ENCODE data around the gene MRPL37.

MRPL37 gene

DNA sequence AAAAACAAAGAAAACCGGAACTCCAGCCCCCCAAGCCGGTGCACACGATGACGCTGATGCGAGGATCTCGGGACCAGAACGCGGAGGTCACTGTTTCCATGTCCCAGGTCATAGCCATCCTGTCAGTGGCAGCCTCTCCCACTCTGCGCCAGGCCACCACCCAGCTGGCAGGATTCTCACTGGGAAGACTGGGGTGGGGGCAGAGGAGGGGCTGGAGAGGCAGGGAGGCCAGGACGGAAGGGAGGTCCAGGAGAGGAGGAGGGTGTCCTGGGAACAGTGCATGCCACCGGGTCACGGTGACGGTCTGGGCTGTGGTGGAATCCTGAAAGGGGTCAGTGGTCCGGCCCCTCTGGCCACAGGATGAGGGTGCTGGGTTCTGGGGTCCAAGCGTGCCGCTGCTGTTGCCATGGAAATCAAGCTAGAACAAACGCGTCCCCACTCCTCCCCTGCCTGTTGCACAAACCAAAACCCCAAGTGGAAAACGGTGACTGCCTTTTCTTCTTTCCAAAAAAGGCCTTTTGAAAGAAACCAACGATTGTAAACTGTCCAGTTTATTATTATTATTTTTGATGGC lies 26.1 kb downstream of the MRPL37 start:
- Histone ChIP-seq H3K27me3 (ENCODE audit: insufficient read depth, low read length, poor library complexity) (no peaks in the 10 kb centered on the region), H3K9ac (ENCODE audit: low read depth, low read length) (no peak overlapping the region), H4K20me1 (ENCODE audit: insufficient read depth, low read length) (peaks cover 16% of the 10 kb centered on the region; the same call in 1 of the 2 replicates), H2AFZ (ENCODE audit: low read depth, low read length) (no peak overlapping the region), H3K9me3 (ENCODE audit: insufficient read depth, low read length, severe bottlenecking) (no peaks in the 10 kb centered on the region), H3K27ac (ENCODE audit: low read length) (no peak overlapping the region), H3K4me3 (ENCODE audit: low read depth in 1 of 2, low read length in 2 of 2) (no peak overlapping the region), H3K79me2 (ENCODE audit: insufficient read depth, low read length) (no peaks in the 10 kb centered on the region), H3K4me2 (ENCODE audit: insufficient read depth, low read length) (no peak overlapping the region), H3K4me1 (ENCODE audit: insufficient read depth, low read length) (no peaks in the 10 kb centered on the region), H3K36me3 (ENCODE audit: insufficient read depth, low read length) (peaks cover 55% of the 10 kb centered on the region)
- DNase-seq, result no peak
- ATAC-seq (ENCODE audit: insufficient read depth, low read depth), result no peak
- no peak for TF ChIP-seq EZH2 (IDR thresholded peaks at IDR 0.05; ENCODE audit: borderline replicate concordance, low read depth, low read length, severe bottlenecking)
- TF ChIP-seq, protein P1, sequence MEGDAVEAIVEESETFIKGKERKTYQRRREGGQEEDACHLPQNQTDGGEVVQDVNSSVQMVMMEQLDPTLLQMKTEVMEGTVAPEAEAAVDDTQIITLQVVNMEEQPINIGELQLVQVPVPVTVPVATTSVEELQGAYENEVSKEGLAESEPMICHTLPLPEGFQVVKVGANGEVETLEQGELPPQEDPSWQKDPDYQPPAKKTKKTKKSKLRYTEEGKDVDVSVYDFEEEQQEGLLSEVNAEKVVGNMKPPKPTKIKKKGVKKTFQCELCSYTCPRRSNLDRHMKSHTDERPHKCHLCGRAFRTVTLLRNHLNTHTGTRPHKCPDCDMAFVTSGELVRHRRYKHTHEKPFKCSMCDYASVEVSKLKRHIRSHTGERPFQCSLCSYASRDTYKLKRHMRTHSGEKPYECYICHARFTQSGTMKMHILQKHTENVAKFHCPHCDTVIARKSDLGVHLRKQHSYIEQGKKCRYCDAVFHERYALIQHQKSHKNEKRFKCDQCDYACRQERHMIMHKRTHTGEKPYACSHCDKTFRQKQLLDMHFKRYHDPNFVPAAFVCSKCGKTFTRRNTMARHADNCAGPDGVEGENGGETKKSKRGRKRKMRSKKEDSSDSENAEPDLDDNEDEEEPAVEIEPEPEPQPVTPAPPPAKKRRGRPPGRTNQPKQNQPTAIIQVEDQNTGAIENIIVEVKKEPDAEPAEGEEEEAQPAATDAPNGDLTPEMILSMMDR (IDR thresholded peaks at IDR 0.05; ENCODE audit: borderline replicate concordance, extremely low read depth, low read length, poor library complexity, severe bottlenecking), result no peak

DNA sequence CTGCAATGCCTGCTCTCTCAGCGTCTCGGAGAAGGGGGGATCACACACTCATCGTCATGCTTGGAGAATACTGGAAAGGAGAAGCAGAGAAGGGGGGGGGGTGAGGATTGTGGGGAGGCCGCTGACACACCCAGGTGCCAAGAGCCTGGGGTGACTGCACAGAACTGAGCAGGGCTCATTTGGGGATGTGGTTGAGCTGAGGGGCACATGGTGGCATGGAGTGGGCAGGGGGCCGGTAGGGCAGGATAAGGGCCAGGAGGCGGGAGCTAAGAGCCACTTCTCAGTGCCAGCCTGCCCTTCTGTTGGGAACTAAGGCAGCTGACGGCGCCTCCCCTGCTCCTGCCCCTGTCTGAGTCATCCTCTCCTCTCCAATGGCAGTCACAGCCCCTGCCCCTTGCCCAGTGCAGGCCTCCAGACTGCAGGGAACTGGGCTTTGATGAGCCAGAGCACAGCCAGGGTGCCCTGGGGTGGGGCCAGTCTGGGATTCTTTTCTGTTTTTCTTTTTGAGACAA lies 27.2 kb downstream of the MRPL37 start:
- no peaks in the 10 kb centered on the region for H3K9me3 ChIP-seq (ENCODE audit: insufficient read depth, low read length, severe bottlenecking)
- H2AFZ ChIP-seq (ENCODE audit: low read depth, low read length), result no peak overlapping the region
- H3K27me3 ChIP-seq (ENCODE audit: insufficient read depth, low read length, poor library complexity), result no peaks in the 10 kb centered on the region
- H3K79me2 ChIP-seq (ENCODE audit: insufficient read depth, low read length), result no peaks in the 10 kb centered on the region
- H3K4me1 ChIP-seq (ENCODE audit: insufficient read depth, low read length), result no peaks in the 10 kb centered on the region
- peaks cover 52% of the 10 kb centered on the region for H3K36me3 ChIP-seq (ENCODE audit: insufficient read depth, low read length)
- no peak overlapping the region for H3K4me2 ChIP-seq (ENCODE audit: insufficient read depth, low read length)
- no peak overlapping the region for H3K9ac ChIP-seq (ENCODE audit: low read depth, low read length)
- 0 out of 3 replicates have a peak, but pooled peaks have one; percentile 5 for ATAC-seq (ENCODE audit: insufficient read depth, low read depth)
- TF ChIP-seq, protein P1 (IDR thresholded peaks at IDR 0.05; ENCODE audit: borderline replicate concordance, extremely low read depth, low read length, poor library complexity, severe bottlenecking), result no peak
- no peak for TF ChIP-seq EZH2 (IDR thresholded peaks at IDR 0.05; ENCODE audit: borderline replicate concordance, low read depth, low read length, severe bottlenecking)
- H4K20me1 ChIP-seq (ENCODE audit: insufficient read depth, low read length), result peaks cover 16% of the 10 kb centered on the region; the same call in 1 of the 2 replicates
- no peak overlapping the region for H3K27ac ChIP-seq (ENCODE audit: low read length)
- H3K4me3 ChIP-seq (ENCODE audit: low read depth in 1 of 2, low read length in 2 of 2), result no peak overlapping the region
- no peak for DNase-seq

DNA sequence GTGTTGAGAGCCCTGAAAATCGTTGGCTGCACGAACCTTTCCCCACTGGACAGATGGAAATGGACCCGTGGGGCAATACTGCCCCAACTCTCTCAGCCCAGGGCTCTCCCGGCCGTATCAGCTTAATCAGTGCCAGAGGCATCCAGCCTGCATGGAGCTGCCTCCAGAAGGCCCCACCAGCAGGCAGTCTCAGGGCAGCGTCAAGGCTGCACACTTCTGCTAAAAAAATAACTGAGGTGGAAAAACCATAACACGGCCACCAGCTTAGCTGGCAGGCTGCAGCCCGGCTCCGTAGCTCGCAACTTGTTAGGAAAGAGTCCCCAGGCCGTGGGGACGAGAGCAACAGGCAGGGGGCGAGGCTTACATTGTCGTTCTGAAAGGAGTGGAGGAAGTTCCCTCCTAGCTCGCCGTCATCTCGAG lies 27.9 kb downstream of the MRPL37 start:
- Histone ChIP-seq H3K36me3 (ENCODE audit: insufficient read depth, low read length) (peaks cover 52% of the 10 kb centered on the region), H3K4me1 (ENCODE audit: insufficient read depth, low read length) (no peaks in the 10 kb centered on the region), H3K27ac (ENCODE audit: low read length) (no peak overlapping the region), H3K4me2 (ENCODE audit: insufficient read depth, low read length) (no peak overlapping the region), H3K4me3 (ENCODE audit: low read depth in 1 of 2, low read length in 2 of 2) (no peak overlapping the region), H3K27me3 (ENCODE audit: insufficient read depth, low read length, poor library complexity) (no peaks in the 10 kb centered on the region), H3K9ac (ENCODE audit: low read depth, low read length) (no peak overlapping the region), H3K9me3 (ENCODE audit: insufficient read depth, low read length, severe bottlenecking) (no peaks in the 10 kb centered on the region), H3K79me2 (ENCODE audit: insufficient read depth, low read length) (no peaks in the 10 kb centered on the region), H2AFZ (ENCODE audit: low read depth, low read length) (no peak overlapping the region), H4K20me1 (ENCODE audit: insufficient read depth, low read length) (peaks cover 10% of the 10 kb centered on the region; the same call in 1 of the 2 replicates)
- TF ChIP-seq EZH2 (IDR thresholded peaks at IDR 0.05; ENCODE audit: borderline replicate concordance, low read depth, low read length, severe bottlenecking), result no peak
- TF ChIP-seq, protein P1 (IDR thresholded peaks at IDR 0.05; ENCODE audit: borderline replicate concordance, extremely low read depth, low read length, poor library complexity, severe bottlenecking), result peak; percentile 13
- no peak for ATAC-seq (ENCODE audit: insufficient read depth, low read depth)
- DNase-seq, result no peak
